Dermis blood vessel endothelial cell (primary cell): Measurements from ENCODE around the gene BNIP5. TPM values are rescaled to one million over a fixed set of nuclear protein-coding genes. Genes with fewer than 3 reads are reported as not detected.

ENCODE experiments used
- DNase-seq: peaks from one replicate; pipeline ENCODE4 v3.0.0; 2010
- total RNA-seq: library from RNA; depleted of rRNA; stranded (reverse); fragments of >200 nt; gene quantifications from 2 replicates; pipeline ENCODE4 v1.2.3, GENCODE V29; 2014

BNIP5 gene
- total RNA-seq, 1 donor from 2014 or later = not detected

DNA sequence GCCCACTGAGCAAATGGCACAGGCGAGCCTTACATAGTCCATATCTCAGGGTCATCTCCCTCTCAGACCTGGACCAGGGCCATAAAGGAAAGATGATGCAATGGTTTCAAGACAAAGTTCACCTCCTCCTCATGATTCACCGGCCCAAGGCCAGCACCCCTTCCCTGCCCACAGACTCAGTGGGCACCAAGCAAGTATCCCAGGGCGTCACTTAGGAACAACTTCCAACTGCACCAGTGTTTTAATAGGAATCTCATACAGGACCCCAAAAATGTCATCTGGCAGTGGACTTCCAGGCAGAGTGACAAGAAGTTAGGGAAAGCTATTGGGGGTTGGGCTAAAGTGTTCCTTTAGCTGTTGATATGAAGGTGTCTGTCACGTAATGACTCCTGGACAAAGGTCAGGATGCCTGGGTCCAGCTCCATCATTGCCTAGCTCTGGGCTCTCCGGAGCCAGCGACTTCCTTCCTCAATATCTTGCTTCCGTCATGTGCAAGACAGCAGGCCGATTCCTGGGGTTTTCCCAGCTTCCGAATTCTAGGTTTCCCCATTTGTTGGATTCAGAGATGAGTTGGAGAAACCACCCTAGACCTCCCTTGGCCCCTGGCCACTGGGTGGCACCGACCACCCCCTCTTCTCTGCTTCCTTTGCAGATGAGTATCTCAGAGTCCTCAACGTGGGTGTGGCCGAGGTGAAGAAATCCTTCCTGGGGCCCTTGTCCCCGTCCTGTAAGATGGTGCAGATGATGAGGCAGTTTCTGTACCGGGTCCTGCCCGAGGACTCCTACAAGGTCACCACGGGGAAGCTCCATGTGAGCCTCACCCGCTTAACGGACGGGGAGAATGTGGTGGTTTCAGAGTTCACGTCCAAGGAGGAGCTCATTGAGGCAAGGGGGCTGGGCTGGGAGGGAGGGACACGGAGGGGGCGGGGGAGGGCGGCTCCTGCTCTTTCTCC is 45.7 kb downstream of the BNIP5 start:
- peak; percentile 48 for DNase-seq

- DNase-seq = no peak
Measured at GRCh38 chr6:36289281-36289878, 47.3 kb downstream of the BNIP5 start.

GRCh38 chr6:36286858-36287257 is 49.8 kb downstream of the BNIP5 start:
- no peak for DNase-seq

GRCh38 chr6:36285797-36286196 is 50.9 kb downstream of the BNIP5 start:
- no peak for DNase-seq

DNA sequence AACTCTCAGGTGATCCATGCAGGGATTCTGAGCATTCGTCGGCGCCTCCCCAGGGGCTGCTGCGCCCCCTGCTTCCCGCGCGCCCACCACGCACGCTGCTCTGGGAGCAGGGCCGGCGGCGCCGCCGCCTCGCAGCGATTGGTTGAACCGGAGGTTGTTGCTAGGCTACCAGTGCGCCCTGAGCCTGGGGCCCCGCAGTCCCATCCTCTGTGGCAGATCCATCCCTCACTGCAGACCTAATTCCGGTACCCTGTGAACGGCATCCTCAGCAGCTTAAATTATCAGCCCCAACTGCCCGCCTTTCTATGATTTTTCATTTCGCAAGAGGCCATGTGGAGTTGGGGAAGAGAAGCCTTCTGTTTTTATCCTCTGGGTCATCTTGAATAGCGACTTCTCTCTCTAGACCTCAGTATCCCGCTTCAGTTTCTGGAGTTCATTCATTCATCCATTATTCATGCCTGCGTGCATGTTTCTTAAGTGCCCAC is 51.5 kb downstream of the BNIP5 start:
- DNase-seq = no peak

DNA sequence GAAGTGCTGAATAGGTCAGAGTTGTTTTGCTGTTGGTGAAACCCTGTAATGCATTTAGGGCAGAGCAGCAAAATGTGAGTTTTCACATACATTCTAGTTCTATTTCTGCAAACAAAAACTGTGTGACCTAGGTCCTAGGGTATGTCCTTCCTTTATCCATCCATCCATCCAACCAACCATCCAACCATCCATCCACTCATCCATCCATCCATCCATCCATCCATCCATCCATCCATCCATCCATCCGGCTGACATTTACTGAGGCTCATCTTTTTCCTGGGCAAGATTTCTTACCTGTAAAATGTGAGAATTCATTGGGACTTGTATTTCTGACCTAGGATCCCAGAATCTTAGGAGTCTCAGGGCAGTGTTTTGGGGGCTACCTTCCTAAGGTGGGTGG is 52.3 kb downstream of the BNIP5 start:
- no peak for DNase-seq

DNA sequence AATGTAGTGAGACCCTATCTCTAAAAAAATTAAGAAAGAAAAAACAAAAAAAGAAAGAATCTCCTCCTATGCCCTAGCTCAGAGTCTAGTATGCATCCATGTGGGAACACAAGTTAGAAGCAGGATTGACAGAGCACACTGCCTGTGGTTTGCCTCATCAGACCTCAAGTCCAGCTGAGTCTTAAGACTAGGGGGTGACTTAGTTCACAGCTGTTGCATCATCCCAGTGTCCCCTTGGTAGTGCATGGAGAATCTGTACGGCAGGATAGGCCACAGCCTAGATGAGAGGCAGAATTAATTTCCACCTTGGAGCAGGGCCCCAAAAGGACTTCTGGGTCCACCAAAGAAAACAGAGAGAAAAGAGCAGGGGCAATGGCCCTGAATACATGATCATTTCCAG is 53.1 kb downstream of the BNIP5 start:
- DNase-seq = no peak

GRCh38 chr6:36280983-36281382 is 55.7 kb downstream of the BNIP5 start:
- no peak for DNase-seq

- no peak for DNase-seq
Measured at GRCh38 chr6:36280467-36280866, 56.2 kb downstream of the BNIP5 start.

DNA sequence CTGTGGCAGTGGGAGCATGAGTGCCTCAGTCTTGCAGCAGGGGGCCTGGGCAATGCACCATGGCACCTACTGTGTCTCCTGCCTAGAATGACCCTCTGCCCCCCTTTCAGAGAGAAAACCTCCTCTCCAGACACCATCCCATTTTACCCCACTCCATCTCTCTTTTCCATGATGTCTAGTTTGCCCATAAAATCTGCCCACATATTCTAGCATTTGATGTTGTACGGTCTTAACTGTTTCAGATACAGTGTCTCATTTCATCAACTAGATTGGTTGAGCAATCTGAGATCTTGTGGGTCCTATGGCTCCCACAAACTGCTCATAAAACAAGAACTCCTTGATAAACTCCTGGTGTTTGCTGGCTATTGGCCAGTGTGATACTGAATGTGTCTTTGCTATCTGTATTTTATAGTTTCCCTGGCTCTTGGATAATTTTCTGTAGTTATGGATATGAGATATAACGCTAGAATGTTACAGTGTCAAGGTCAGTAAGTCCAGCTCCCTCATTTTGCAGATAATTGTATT is 58.7 kb downstream of the BNIP5 start:
- DNase-seq = no peak

DNA sequence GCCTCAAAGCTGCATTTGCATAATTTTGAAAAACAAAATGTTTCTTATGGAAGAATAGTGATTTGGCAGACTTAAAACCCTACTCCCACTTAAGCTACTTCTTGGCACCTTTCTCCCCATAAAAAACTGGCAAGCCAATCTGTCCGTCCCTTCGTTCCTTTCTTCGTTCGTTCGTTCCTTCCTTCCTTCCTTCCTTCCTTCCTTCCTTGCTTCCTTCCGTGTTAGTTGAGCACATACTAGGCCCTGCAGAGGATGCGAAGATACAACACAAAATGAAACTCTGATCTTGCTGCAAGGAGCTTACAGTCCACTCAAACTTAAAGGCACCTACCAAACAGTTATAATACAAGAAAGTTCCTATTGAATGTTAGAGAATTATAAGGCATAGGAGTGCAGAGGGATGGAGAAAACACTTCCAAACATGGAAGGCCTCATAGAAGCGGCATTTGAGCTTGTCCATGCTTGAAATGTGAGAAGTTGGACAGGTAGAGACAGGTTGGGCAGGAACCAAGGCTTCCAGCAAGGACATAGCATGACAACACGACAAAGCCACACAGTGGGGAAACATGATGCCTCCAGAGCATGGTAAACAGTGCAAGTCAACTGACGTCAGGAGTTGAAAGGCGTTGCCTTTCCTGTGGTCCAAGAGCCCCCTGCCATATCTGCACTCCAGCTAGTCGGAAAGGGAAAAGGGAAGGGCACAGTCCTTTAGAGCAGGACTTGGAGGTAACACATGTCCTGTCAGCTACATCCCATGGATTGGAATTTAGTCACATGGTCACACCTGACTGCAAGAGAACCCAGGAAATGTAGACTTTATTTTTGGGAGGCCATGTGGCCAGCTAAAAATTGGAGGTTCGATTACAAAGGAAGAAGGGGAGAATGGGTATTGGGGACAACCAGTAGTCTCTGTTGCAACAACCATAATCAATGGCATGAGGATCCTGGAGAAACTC is 59.8 kb downstream of the BNIP5 start:
- no peak for DNase-seq

- DNase-seq = no peak
Measured at GRCh38 chr6:36273802-36274514, 62.7 kb downstream of the BNIP5 start.

GRCh38 chr6:36273067-36273466 is 63.6 kb downstream of the BNIP5 start:
- DNase-seq = no peak

GRCh38 chr6:36272234-36272633 is 64.5 kb downstream of the BNIP5 start:
- no peak for DNase-seq

GRCh38 chr6:36269834-36270705 is 66.6 kb downstream of the BNIP5 start, which contains the start of gene PNPLA1:
Gene PNPLA1, plus strand, starts transcription at chr6:36270060. Its CDS starts 400 bp downstream, at chr6:36270460.
- DNase-seq = no peak

DNA sequence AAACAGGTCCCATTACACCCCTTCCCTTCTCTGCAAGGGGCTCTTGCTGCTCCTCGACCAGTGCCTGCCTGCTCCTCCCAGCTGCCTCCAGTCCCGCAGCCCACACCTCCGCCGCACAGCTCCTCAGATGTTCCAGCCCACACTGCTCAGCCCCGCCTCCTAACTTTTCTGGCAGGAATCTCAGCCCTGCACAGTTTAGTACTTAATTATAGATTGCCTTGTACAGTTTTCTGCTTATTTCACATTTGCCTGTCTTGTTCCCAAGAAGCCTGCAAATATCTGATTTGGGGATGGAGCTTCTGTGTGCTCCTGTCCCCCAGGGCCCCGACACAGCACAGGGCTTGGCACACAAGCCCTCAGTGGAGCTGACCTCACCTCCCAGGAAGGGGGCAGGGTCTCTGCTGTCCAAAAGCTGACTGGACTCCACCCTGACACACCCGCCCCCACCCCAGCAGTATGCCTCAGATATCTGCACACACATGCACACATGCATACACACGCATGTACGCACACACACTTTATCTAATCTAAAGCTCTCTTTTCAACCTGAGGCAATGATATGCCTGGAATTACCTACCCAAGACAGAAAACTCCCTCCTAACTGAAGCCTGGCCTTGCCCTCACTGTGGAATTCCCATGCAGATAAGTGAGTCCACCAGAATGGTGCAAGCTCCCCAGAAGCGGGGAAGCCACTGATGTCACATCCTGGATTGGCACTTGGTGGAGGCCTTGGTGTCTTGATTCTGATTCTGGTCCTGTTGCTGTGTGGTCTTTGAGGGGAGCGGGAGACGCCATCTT is 68.0 kb downstream of the BNIP5 start:
- no peak for DNase-seq

GRCh38 chr6:36267731-36268477 is 68.8 kb downstream of the BNIP5 start:
- no peak for DNase-seq

GRCh38 chr6:36266913-36267644 is 69.6 kb downstream of the BNIP5 start:
- peak; percentile 60 for DNase-seq
